GM19035 (cell line): Measurements from ENCODE around the gene FAM229B.
"Not testable (repeated sequence)": the region's sequence is repeated elsewhere in the genome, so short reads cannot be mapped to it uniquely, and the experiment has no call there.

Source experiments
- ATAC-seq: cut with Tn5 transposase; IDR thresholded peaks from one replicate; pipeline ENCODE4 v1.9.1; 2021; ENCODE audit not compliant: unreplicated experiment

Gene FAM229B

GRCh38 chr6:112087136-112087911 lies at the start of gene FAM229B, which contains the start of gene TUBE1:
FAM229B (plus strand) TSS chr6:112087591; CDS start chr6:112099284, 11,693 bp downstream.
TUBE1 (minus strand) TSS chr6:112087482; CDS start chr6:112087434, 48 bp downstream.
- ATAC-seq: peak; percentile 98

- ATAC-seq: no peak
These were observed 49.6 kb upstream of the FAM229B start for GRCh38 chr6:112037783-112038216.

GRCh38 chr6:112038268-112038667 lies 49.1 kb upstream of the FAM229B start:
- ATAC-seq: no peak

GRCh38 chr6:112038756-112039430 lies 48.5 kb upstream of the FAM229B start:
- no peak for ATAC-seq

GRCh38 chr6:112039431-112039770 lies 48.0 kb upstream of the FAM229B start:
- ATAC-seq: no peak

- ATAC-seq: no peak
These were observed 46.4 kb upstream of the FAM229B start for GRCh38 chr6:112040956-112041355.

GRCh38 chr6:112041535-112041934 lies 45.9 kb upstream of the FAM229B start:
- no peak for ATAC-seq

- ATAC-seq: peak; percentile 89
These were observed 44.1 kb upstream of the FAM229B start for GRCh38 chr6:112043032-112044007.

GRCh38 chr6:112044196-112044595 lies 43.2 kb upstream of the FAM229B start:
- ATAC-seq: no peak

- no peak for ATAC-seq
These were observed 42.5 kb upstream of the FAM229B start for GRCh38 chr6:112044856-112045255.

- ATAC-seq: not testable (repeated sequence)
These were observed 39.9 kb upstream of the FAM229B start for GRCh38 chr6:112047523-112047922.

GRCh38 chr6:112049026-112049799 lies 38.2 kb upstream of the FAM229B start:
- ATAC-seq: no peak

GRCh38 chr6:112049996-112050395 lies 37.4 kb upstream of the FAM229B start:
- ATAC-seq: no peak

GRCh38 chr6:112050429-112050828 lies 37.0 kb upstream of the FAM229B start:
- no peak for ATAC-seq

GRCh38 chr6:112051251-112051740 lies 36.1 kb upstream of the FAM229B start:
- ATAC-seq: not testable (repeated sequence)

- no peak for ATAC-seq
These were observed 33.4 kb upstream of the FAM229B start, which contains the start of gene CCN6 for GRCh38 chr6:112054001-112054400. CCN6 (plus strand) TSS chr6:112054104; CDS start chr6:112054358, 254 bp downstream.

- ATAC-seq: no peak
These were observed 32.7 kb upstream of the FAM229B start for GRCh38 chr6:112054555-112055190.

- ATAC-seq: no peak
These were observed 29.0 kb upstream of the FAM229B start for GRCh38 chr6:112058243-112059032.

GRCh38 chr6:112061605-112062004 lies 25.8 kb upstream of the FAM229B start:
- no peak for ATAC-seq
